Measurements from ENCODE around the gene SH2D5.

SH2D5 gene

DNA sequence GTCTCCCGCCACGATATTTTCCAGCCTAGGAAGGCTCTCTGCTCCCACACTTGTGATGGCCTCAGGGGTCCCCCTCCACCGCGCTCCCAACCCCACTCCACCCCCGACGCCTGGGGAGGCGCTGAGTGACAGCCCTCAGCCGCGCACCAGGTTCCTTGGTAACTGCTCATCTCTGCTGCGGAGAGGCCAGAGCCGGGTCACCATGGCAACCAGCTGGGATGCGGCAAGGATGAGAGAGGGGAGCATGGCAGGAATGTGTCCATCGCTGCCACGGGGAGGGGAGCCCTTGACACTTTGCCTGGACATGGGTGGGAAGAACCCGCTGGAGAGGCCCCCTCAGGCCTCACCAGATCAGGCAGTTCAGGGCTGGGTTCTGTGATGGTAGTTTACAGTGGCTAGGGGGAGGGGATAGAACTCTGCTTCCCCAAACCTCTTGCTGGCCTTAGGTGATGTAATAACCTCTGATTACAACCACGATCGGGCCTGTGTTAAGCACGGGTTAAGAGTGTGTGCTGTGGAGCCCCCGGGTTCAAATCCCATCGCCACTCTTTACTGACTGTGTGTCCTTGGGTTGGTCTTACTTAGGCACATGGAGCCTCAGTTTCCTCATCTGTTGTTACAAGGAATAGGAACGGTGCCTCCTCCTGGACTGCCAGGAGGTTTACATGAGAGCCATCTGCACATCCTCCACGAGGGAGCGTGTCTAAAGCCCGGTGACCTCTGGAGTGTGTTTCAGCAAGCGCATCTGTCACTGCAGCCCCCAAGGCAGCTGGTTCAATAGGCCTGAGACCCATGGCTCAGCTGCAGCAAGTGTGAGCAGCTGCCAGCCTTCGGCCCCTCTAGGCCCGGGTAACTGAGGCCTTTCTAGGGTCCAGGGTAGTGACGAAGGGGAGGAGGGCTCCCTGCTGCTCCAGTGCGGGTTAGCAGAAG is 21.0 kb downstream of the SH2D5 start:
- no peak for DNase-seq

DNA sequence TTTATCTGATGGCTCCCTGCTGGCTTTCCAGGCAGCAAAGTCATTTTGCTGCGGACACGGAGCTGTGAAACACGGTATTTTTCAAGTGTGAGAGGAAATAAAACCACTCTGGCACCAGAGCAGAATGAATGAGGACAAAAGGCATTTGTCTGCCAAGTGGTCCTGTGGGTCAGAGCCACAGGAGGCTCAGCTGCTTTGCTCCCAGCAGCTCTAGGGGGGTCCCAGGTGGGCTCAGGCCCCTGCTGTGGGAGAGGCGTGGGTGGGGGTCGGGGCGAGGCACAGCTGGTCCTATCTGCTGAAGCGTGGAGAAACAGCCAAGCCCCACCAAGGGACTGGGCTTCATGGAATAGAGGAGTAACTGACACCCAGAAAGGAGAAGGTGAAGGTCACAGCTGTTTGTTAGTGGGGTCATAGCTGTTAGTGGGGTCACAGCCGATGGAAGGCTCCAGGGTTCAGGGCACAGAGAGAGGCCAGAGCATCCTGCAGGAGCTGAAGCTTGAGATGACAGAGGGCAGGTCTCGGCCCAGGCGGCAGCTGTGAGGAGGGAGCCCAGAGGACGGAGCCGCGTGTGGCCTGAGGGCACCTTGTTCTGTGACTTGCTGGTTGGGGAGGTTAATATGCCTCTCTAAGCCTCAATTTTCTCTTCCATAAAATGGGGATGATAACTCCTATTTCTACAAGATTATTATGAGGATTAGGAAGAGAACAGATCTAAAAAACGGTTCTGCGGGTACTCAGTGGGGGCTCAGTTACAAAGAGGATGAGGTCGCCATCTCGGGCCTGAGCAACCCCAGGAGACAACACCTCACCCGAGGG is 21.8 kb downstream of the SH2D5 start:
- no peak for DNase-seq

DNA sequence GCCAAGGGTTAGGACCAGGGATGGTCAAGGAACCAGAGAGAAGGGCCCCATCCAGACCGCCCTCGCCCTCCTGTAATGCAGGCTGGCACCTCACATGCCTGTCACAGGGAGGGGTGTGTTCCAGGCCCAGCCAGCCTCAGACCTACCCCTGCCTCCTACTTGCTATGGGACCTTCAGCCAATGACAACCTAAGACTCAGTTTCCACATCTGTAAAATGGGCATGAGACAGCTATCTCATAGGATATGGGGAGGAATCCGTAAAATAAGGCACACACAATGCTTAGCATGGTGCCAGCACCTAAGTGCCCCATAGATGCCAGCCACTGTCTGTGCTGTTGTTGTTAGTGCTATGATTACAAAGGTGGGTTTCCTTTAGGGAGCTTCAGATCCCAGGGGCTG is 22.6 kb downstream of the SH2D5 start:
- no peak for DNase-seq

DNA sequence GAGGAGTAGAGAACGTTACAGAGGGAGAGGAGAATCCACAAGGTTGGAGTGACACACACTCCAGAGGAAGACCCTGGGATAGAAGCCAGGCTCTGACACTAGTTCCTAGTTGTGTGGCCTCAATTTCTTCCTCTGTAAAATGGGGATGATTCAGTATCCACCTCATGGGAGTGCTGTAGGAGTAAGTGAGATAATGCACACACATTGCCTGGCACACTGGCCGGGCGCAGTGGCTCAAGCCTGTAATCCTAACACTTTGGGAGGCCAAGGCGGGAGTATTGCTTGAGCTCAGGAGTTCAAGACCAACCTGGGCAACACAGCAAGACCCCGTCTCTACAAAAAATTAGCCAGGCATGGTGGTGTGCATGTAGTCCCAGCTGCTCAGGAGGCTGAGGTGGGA is 23.6 kb downstream of the SH2D5 start:
- DNase-seq, result no peak

DNA sequence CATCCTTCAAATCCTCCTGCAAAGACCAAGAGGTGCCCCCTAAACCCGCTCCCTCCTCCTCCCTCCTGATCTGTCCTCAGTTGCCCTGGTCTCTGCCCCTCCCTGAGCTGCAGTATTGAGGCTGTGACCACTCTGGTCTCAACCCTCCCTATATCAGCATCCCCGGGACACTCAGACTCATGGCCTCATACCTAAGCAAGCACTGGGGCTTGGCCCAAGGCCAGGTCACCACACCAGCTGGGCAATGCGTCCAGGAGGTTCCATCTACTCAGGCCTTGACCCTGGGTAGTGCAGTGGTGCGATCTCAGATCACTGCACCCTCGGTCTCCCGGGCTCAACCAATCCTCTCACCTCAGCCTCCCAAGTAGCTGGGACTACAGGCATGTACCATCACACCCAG is 24.4 kb downstream of the SH2D5 start:
- no peak for DNase-seq

DNA sequence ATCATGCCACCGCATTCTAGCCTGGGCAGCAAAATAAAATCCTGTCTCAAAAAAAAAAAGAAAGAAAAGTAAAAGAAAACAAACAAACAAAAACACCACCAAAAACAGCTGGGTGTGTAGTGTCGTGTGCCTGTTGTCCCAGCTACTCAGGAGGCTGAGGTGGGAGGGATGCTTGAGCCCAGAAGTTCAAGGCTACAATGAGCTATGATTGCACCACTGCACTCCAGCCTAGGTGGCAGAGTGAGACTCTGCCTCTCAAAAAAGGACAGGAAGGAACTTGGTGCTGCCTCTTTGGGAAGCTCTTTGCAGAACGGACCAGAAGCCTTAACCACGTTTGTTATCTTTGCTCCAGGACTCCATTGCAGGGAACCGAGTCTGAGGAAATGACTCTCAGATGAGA is 25.7 kb downstream of the SH2D5 start:
- DNase-seq, result no peak

DNA sequence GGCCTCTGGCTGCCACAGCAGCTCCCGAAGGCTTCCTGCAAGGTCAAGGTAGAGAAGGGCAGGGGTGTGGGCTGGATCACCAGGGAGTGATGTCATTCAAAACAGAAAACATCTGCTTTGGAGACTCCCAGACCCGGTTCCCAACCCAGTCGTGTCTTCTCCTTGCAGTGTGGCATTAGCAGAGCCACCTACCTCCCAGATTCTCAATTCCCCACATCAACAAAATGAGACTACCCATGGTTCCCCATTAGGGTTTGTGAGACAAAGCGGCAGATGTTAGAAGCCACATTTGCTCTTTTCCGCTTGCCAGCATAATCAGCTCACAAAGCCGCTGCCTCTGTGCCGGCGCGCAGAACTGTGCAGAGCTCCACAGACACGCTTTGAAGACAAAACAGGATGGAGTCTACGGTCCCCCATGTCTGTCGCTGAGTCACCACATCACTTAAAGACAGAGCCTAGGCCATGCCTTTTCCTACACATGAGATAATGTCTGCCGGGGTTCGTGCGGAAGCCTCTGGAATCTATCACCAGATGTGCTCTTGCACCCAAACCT is 27.2 kb downstream of the SH2D5 start:
- no peak for DNase-seq

DNA sequence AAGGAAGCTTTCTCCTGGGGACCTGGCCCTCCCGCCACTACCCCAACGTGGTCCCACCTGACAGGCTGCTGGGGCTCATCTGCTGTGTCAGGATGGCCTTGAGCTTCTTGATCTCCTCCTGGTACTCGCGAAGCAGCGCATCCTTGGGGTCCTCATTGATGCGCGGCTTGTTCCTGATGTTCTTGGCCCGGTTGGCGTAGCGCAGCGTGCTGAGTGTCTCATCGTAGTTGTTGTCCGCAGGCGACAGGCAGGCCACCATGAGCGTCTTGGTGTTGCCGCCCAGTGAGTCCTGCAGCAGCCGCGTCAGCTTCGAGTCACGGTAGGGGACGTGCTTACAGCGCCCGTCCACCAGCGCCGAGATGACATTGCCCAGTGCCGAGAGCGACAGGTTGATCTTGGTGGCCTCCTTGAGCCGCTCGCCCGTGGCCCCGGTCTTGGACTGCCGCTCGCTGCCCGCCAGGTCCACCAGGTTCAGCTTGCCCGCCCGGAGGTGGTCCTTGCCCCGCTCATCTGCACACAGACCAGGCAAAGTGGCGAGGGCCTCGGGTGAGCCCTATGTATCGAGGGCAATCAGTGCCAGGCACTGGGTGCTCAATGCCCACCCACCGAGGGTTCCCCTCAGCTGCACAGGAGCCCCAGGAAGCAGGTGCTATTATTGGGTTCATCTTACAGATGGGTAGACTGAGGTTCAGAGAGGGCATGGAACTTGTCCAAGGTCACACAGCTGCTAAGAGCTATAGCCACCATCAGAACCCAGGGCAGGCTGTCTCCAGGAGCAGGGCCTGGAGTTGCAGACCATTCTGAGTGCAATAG is 27.9 kb downstream of the SH2D5 start:
- DNase-seq, result no peak

DNA sequence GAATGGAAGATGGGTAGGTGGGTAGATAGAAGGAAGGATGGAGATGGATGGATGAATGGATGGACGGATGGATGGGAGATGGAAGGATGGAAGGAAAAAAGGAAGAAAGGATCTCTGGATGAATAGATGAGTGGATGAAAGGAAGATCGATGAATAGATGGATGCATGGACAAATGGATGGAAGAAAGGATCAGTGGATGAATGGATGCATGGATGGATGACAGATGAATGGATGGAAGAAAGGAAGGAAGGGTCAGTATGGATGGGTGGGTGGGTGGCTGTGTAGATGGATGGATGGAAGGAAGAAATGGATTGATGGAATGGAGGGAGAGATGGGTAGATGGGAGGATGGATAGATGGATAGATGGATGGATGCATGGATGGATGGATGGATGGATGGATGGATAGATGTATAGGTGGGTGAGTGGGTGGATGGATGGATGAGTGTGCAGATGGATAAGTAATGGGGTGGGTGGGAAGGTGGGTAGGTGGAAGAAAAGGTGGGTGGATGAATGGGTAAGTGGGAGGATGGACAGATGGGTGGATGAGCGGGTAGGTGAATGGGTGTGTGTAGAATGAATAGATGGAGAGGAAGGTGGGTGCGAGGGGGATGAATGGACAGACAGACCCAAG is 29.3 kb downstream of the SH2D5 start:
- no peak for DNase-seq

DNA sequence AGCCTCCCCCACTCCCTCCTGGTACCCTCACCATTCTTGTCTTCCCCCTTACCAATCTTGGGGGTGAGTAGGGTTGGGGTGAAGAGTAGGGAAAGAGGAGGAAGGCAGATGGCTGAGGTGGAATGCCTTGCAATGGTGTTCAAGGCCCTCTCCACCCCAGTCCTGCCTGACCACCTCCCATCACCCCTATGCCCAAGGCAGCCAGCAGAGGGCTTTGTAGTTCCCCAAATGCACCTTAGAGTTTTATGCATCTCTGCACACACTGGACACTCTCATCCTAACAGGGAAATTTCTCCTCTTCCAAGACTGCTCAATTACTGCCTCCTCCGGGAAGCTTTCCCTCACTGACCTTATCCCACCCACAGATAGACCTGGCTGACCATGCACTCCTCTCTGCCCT is 30.1 kb downstream of the SH2D5 start:
- no peak for DNase-seq

DNA sequence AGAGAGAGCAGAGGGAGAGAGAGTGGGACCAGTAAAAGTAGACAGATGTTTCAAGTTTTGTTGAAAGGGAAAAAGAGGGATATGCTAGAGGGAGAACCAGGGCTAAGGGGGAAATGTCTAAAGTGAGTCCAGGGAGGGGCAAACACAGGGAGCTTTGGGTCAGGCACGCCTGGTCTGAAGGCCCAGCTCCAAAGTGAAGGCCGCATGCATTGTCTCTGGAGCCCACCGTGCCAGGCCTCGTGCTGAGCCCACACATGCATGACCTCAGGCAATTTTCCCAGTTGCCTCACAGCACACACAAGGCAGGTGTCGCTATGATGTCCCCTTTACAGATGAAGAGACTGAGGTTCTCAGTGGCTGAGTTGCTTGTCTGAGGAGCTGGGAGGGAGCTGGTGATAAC is 30.7 kb downstream of the SH2D5 start:
- no peak for DNase-seq

DNA sequence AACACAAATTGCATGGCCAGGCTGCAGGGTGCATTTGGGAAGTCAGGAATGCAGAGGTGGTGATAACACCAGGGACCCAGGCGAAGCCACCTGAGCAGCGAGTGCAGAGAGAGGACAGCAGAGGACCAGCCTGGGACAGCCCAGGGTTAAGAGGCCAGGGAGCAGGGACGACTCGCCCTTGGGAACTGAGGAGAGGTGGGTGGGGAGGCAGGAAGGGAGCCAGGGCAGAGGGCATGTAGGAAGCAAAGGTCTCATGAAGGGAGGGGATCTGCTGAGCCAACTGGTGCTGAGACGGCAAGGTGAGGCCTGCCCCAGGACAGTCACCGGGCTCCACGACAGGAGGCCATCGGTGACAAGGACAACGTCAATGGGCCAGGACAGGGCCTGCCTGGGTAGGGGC is 31.1 kb downstream of the SH2D5 start:
- DNase-seq, result no peak

DNA sequence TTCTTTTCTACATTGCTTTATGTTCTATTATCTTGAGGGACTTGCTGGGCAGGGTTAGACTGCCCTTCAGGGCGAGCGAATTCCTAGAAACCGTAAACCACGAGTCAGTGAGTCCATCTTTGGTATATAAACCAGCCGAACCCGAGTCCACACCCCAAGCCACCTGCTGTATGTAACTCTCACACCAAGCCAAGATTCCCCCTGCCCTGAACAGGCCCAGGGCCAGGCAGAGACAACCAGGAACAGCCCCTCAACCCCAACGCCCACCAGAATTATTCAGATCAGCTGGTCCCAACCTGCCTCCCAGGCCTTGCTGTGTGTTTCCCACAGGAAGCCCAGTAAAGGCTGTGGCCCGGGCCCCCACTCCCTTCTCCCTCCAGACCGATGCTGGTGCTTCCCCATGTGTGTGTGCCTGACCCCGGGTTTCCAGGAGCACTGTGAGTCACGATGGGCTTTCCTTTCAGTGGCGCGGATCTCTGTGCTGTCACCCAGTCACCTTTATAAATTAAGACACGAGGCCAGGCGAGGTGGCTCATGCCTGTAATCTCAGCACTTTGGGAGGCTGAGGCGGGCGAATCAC is 31.8 kb downstream of the SH2D5 start:
- no peak for DNase-seq

DNA sequence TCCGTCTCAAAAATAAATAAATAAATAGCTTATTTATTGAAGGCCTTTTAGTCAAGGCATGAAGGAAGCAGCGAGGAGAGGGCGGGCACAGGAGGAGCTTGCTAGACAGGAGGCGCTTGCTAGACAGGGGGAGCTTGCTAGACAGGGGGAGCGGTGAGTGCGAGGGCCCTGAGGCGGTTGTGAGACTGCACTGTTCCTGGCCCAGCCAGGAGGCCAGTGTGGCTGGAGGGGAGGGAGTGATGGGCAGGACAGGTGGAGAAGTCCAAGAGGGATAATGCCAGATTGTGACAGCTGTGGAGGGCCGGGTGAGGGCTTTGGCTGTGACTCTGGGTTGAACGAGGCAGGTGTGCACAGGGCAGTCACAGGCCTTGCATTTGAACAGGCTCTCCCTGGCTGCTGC is 32.9 kb downstream of the SH2D5 start:
- no peak for DNase-seq

DNA sequence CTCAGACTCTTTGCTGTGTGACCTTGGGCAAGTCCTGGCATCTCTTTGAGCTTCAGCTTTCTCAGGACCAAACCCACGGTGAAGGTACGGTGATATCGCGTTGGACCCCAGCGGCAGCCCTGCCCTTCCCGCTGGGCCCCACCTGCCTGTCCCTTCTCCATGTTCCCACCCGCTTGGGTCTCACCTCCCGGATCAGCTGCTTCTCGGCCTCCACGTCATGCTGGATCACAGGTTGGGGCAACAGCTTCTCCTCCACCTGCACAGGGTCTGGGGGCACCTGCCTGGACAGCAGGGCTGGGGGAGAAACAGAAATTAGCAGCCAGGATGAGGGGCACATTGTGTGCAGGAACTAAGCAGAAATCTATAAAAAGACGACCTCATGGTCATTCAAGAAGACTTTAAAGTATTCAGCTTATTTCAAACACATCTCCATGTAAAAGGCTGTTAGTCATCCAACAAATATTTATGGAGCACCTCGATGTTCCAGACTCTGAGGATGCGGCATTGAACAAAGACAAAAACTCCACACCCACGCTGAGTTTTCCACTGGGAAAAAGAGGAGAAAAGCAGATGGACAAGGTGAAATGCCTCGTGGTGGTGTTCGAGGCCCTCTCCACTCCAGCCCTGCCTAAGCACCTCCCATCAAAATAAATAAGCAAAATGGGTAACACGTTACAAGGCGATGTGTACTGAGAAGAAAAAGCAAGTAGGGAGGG is 34.1 kb downstream of the SH2D5 start:
- no peak for DNase-seq

DNA sequence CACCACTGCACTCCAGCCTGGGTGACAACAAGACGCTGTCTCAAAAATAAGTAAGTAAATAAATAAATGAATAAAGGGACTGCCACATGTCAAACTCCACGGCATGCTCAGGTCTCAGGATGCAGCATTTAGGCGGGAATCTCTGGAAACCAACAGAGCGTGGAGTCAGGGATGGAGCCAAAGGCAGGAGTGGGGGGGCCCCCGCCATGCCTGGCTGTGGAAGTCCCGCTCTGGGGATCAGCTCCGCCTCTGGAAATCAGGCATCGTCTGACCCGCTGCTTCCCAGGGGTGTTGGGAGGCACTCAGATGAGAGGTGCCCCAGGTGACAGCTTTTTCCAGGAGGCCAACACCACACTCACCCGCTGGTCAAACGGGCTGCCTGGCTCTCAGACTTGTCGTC is 34.9 kb downstream of the SH2D5 start:
- no peak for DNase-seq

DNA sequence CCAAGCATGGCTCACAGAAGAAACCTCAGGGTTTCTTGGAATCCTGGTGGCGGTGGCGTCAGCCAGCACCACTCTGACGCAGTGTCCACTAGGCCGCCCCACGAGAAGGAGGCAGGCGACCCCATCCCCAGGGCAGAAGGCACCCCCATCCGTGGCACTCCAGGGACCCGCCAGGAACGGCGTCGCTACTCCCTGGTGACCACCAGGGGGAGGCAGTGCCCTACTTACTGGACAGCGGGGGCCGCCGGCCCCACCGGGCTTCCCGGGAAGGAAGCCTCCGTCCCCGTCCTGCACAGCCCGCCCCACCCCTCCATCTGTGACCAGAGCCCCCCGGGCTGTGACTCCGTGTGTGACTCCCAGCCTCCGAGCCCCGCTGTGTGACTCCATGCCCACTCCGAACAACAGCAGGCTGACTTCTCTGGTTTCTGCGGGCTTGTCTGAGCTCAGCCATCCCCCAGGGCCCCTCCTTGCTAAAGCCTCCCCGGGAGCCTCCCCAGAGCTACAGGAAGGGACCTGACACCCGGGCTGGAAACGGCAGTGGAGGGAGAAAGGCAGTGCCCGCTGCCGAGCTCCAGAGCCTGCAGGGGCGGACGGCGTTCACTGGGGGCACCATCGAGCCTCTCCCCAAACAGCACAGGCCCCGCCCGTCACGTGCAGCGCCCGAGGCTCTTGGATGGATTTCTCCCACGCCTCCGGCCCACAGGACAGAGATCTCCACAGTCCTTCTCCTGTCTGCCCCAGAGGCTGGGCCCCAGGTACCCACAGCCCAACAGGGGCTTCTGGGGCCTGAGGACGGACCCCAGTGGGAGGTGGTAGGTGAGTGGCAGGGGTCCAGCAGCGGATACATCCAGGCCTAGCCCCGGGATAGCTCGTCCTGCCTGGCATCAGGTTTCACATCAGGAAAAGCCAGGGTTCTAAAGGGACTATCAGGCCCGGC is 35.8 kb downstream of the SH2D5 start:
- DNase-seq, result no peak

DNA sequence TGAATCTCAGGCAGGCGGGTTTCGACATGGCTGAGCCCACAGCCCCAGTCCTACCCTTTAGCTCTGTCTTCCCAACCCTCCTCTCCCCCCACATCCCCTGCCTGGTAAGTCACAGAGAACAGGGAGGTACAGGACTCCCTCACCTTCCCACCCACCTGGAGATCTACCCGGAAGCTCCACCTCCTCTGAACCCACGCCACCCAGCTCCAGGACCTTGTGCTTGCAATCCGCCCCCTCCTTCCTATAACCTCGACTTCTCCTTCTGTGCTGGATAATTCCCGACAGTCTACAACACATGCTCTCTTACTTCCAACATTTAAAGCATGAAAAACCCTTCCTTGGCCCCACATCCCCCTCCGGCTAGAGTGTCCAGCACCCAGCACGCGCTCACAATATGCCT is 37.0 kb downstream of the SH2D5 start:
- no peak for DNase-seq

DNA sequence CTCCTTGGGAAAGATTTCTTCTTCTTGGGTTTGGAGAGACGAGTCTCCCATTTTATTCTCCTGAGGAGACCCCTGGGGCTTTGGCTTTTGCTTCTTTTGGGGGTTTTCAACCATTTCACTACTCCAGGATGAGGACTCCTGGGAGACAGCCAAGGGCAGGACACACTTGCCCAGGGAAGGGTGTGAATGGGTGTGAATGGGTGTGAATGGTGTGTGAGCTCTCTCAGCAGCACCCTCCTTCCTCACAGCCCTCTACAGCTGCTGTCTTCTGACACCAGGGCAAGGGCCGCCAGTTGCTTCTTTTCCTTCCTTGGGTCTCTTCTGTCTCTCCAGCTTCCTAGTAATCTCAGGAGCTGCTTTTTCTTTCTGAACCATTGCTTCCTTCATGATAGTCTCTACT is 38.9 kb downstream of the SH2D5 start:
- no peak for DNase-seq

DNA sequence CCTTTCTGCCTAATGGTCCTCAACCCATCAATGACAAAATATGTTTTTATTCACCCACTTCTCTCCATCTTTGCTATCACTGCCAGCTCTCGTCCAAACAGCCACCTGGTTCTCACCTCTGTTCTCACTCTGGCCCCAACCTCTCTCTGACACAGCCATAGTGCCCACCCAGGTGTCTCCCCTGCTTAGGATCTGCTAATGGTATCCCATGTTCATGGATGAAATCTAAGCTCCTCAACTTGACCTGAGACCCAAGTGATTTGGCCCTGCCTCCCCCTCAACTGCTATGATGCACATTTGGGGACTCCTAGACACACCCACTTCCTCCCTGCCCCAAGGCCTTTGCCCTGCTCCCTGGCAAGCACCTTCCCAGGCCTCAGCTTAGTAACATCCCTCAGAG is 40.6 kb downstream of the SH2D5 start:
- DNase-seq, result no peak

Data from cortex of kidney (tissue), 1 donor.